Stromal cell of bone marrow (primary cell): ENCODE results near the gene VWA3A.
"Not testable (repeated sequence)": the region's sequence is repeated elsewhere in the genome, so short reads cannot be mapped to it uniquely, and the experiment has no call there.

Experiments
- DNase-seq: peaks from one replicate; pipeline ENCODE4 v3.0.0-alpha.2; 2012; ENCODE audit warnings: low read depth

VWA3A gene

GRCh38 chr16:22132801-22133200 lies 40.5 kb downstream of the VWA3A start:
- no peak for DNase-seq

GRCh38 chr16:22138482-22138881 lies 46.1 kb downstream of the VWA3A start:
- no peak for DNase-seq

GRCh38 chr16:22139008-22139407 lies 46.7 kb downstream of the VWA3A start:
- DNase-seq, result no peak

- DNase-seq, result no peak
These were observed 47.4 kb downstream of the VWA3A start for GRCh38 chr16:22139732-22140131.

- DNase-seq, result no peak
These were observed 49.4 kb downstream of the VWA3A start for GRCh38 chr16:22141767-22142166.

- DNase-seq, result no peak
These were observed 52.2 kb downstream of the VWA3A start for GRCh38 chr16:22144520-22144919.

- DNase-seq, result no peak
These were observed 55.5 kb downstream of the VWA3A start for GRCh38 chr16:22147853-22148252.

- DNase-seq, result no peak
These were observed 59.1 kb downstream of the VWA3A start for GRCh38 chr16:22151246-22151998.

- DNase-seq, result no peak
These were observed 60.0 kb downstream of the VWA3A start for GRCh38 chr16:22152316-22152715.

- DNase-seq, result not testable (repeated sequence)
These were observed 60.7 kb downstream of the VWA3A start for GRCh38 chr16:22153078-22153477.

- no peak for DNase-seq
These were observed 69.1 kb downstream of the VWA3A start for GRCh38 chr16:22161401-22161800.

GRCh38 chr16:22161999-22162655 lies 69.8 kb downstream of the VWA3A start, which contains the start of gene SDR42E2:
SDR42E2 (plus strand) TSS chr16:22162506; CDS start chr16:22165583, 3,077 bp downstream.
- no peak for DNase-seq

- no peak for DNase-seq
These were observed 70.3 kb downstream of the VWA3A start for GRCh38 chr16:22162656-22163009.

- DNase-seq, result no peak
These were observed 71.5 kb downstream of the VWA3A start for GRCh38 chr16:22163806-22164205.

- DNase-seq, result no peak
These were observed 72.1 kb downstream of the VWA3A start for GRCh38 chr16:22164482-22164881.

GRCh38 chr16:22165508-22166285 lies 73.4 kb downstream of the VWA3A start:
- DNase-seq, result no peak

GRCh38 chr16:22171953-22172352 lies 79.6 kb downstream of the VWA3A start:
- no peak for DNase-seq

GRCh38 chr16:22172642-22173041 lies 80.3 kb downstream of the VWA3A start:
- DNase-seq, result not testable (repeated sequence)

- DNase-seq, result no peak
These were observed 82.3 kb downstream of the VWA3A start for GRCh38 chr16:22174642-22175041.

GRCh38 chr16:22177968-22178930 lies 85.9 kb downstream of the VWA3A start:
- no peak for DNase-seq

GRCh38 chr16:22181426-22181825 lies 89.1 kb downstream of the VWA3A start:
- DNase-seq, result no peak

- no peak for DNase-seq
These were observed 89.5 kb downstream of the VWA3A start for GRCh38 chr16:22181843-22182242.
